GM12878 (cell line): Measurements from ENCODE around the gene MTRF1L. TPM values are rescaled to one million over a fixed set of nuclear protein-coding genes. Genes with fewer than 3 reads are reported as not detected.

Experiments
- ATAC-seq: fragments of 200-7000 bp; cut with Tn5 transposase; 3 replicates; pipeline ENCODE4 v1.9.1; 2020; ENCODE audit warnings: mild to moderate bottlenecking, moderate library complexity
- BruUV-seq: library from RNA; stranded (reverse); fragments of 400-500 nt; replicated peaks from 2 replicates; lab custom pipeline; 2021; lab: Mats Ljungman, UMichigan
- CTCF ChIA-PET: fragments of 300-600 bp; sonication (Branson Sonifier 250); formaldehyde crosslinking; extraction: SDS; loops from one replicate; lab custom pipeline; 2021; ENCODE audit warnings: inconsistent platforms; lab: Yijun Ruan, JAX
- POLR2A ChIA-PET: fragments of 350-600 bp; formaldehyde crosslinking; extraction: SDS; loops from one replicate; lab custom pipeline; 2021; ENCODE audit warnings: inconsistent platforms; lab: Charles Lee
- RAD21 ChIA-PET: fragments of 300-600 bp; sonication (Branson Sonifier 250); formaldehyde crosslinking; loops from one replicate; lab custom pipeline; 2023; ENCODE audit warnings: antibody characterized with exemption; ENCODE audit not compliant: unreplicated experiment; lab: Charles Lee
- SMC1A ChIA-PET: fragments of 300-600 bp; sonication (Branson Sonifier 250); formaldehyde crosslinking; loops from one replicate; lab custom pipeline; 2023; ENCODE audit not compliant: unreplicated experiment, uncharacterized antibody; lab: Charles Lee
- DNase-seq: peaks from one replicate; pipeline ENCODE4 v3.0.0-alpha.2; 2011; ENCODE audit warnings: low read depth, low spot score
- FAIRE-seq: peaks from 3 replicates; lab custom pipeline; 2011; peaks lifted over from hg19 to GRCh38; lab: Jason Lieb, UNC
- H2AFZ ChIP-seq: 2 replicates; pipeline ENCODE4 v1.6.0; 2011; ENCODE audit warnings: low read depth, low read length, control low read depth; ENCODE audit not compliant: control insufficient read depth
- H3K27ac ChIP-seq: 2 replicates; pipeline ENCODE4 v1.5.1; 2011; ENCODE audit warnings: control low read depth; ENCODE audit not compliant: control insufficient read depth, insufficient read depth
- H3K27me3 ChIP-seq, 2 experiments: replicated peaks in 1 of 2; 2 replicates each; pipeline versions ENCODE4 v1.6.0 to v1.6.1; 2011; ENCODE audit warnings: low read length in 1 of 2; ENCODE audit not compliant: control insufficient read depth in 2 of 2, insufficient read depth in 2 of 2
- H3K36me3 ChIP-seq, 2 experiments: 2 replicates each; pipeline ENCODE4 v1.5.1; 2011; ENCODE audit warnings: low read length in 1 of 2; ENCODE audit not compliant: control insufficient read depth in 2 of 2, insufficient read depth in 2 of 2
- H3K4me1 ChIP-seq: 2 replicates; pipeline ENCODE4 v1.6.1; 2011; ENCODE audit warnings: mild to moderate bottlenecking, low read length, moderate library complexity, mixed read lengths; ENCODE audit not compliant: control insufficient read depth, insufficient read depth
- H3K4me2 ChIP-seq: 2 replicates; pipeline ENCODE4 v1.6.0; 2011; ENCODE audit warnings: control low read depth; ENCODE audit not compliant: control insufficient read depth, insufficient read depth
- H3K4me3 ChIP-seq: fragments of 200-600 bp; sonication (generic); 2 replicates; pipeline ENCODE4 v1.5.1; 2016
- H3K79me2 ChIP-seq: 2 replicates; pipeline ENCODE4 v1.6.0; 2011; ENCODE audit warnings: low read length; ENCODE audit not compliant: control insufficient read depth, insufficient read depth
- H3K9ac ChIP-seq: 2 replicates; pipeline ENCODE4 v1.8.0; 2011; ENCODE audit warnings: low read length, control low read depth, mixed read lengths; ENCODE audit not compliant: control insufficient read depth, insufficient read depth
- H3K9me3 ChIP-seq: replicated peaks from 3 replicates; pipeline ENCODE4 v1.5.1; 2011; ENCODE audit warnings: mild to moderate bottlenecking, low read length; ENCODE audit not compliant: control insufficient read depth, insufficient read depth
- H4K20me1 ChIP-seq: 2 replicates; pipeline ENCODE4 v1.6.0; 2011; ENCODE audit not compliant: control insufficient read depth, insufficient read depth
- KAT2A ChIP-seq: conservative IDR thresholded peaks from 2 replicates; pipeline ENCODE4 v1.6.1; 2011; ENCODE audit warnings: low read depth, low read length; ENCODE audit not compliant: control insufficient read depth
- SP1 ChIP-seq: IDR thresholded peaks from one replicate; pipeline ENCODE4 v1.6.1; 2011; ENCODE audit warnings: low read depth, low read length
- SREBF1 ChIP-seq: IDR thresholded peaks from 2 replicates; pipeline ENCODE4 v1.6.1; 2012; ENCODE audit warnings: mild to moderate bottlenecking, low read length
- ZBTB11 ChIP-seq: fragments of 450-650 bp; formaldehyde crosslinking; IDR thresholded peaks from 2 replicates; pipeline ENCODE4 v1.5.0; 2022; ENCODE audit warnings: mild to moderate bottlenecking, missing genetic modification characterization
- WGBS: methylation state at CpG from one replicate; pipeline ENCODE4 v1.1.6; 2016; ENCODE audit warnings: low lambda C conversion rate; ENCODE audit not compliant: insufficient replicate concordance, insufficient coverage; ENCODE audit errors: missing lambda C conversion rate; 5-methylcytosine and 5-hydroxymethylcytosine counted together
- in situ Hi-C: fragments of 300-500 bp; cut with MboI; formaldehyde crosslinking; loops from 9 replicates; pipeline ENCODE4 v1.14.3; 2018; ENCODE audit warnings: mixed read lengths
- intact Hi-C: fragments of 100-400 bp; cut with micrococcal nuclease; formaldehyde crosslinking; loops from one replicate; pipeline ENCODE4 v1.14.2; 2022; ENCODE audit not compliant: unreplicated experiment
- polyA plus RNA-seq, 11 experiments: library from polyadenylated mRNA; depleted of rRNA in 4 of 11; unstranded in 6 of 11; stranded (reverse) in 5 of 11; fragments of >200 nt; fragmentation: Nextera tagmentation in 4 of 11; fragmentation: Illumina TruSeq in 1 of 11; extraction: Ambion mirVana in 4 of 11; extraction: Trizol in 1 of 11; gene quantifications; 1 replicate in 1 of 11; 2 replicates in 10 of 11; pipeline versions ENCODE4 v1.2.1 to v1.2.3, GENCODE V29; 2011 to 2016; ENCODE audit warnings: inconsistent platforms in 2 of 11, missing spikeins in 2 of 11, low read depth in 1 of 11
- total RNA-seq, 4 experiments: library from RNA; depleted of rRNA in 3 of 4; stranded (reverse); fragments of >200 nt in 3 of 4; fragmentation: Illumina TruSeq in 1 of 4; extraction: Trizol in 1 of 4; gene quantifications; 2 replicates each; pipeline versions ENCODE4 v1.2.1 to v1.2.3, GENCODE V29; 2013 to 2021

Gene MTRF1L
- total and polyA plus RNA-seq, 10 of the 15 experiments (the other 5 are each of a cell fraction or from before 2014, with no cell fraction given), result 5.1 to 21.6 (median 16.1) TPM

GRCh38 chr6:153038378-153039057, 36.0 kb upstream of the MTRF1L start:
- no TSS peak for BruUV-seq
- Histone ChIP-seq H3K4me2 (no peak overlapping the region), H3K9ac (no peak overlapping the region), H3K36me3 (no peaks in the 10 kb centered on the region), H2AFZ (no peak overlapping the region), H4K20me1 (no peaks in the 10 kb centered on the region), H3K27ac (no peak overlapping the region), H3K79me2 (no peaks in the 10 kb centered on the region), H3K27me3 (no peaks in the 10 kb centered on the region), H3K4me1 (no peaks in the 10 kb centered on the region), H3K4me3 (no peak overlapping the region), H3K9me3 (no peaks in the 10 kb centered on the region)
- ChIA-PET RAD21 (no interaction called here), POLR2A (no interaction called here), CTCF (interaction anchor here (0.9 to 2.0 kb wide), 3 partner anchors 8 to 274 kb away, joined by 3 to 8 read pairs (median 5); no protein-coding TSS in a partner anchor), SMC1A (interaction anchor here (1.4 kb wide), 1 partner anchor 69 kb away, joined by 4 read pairs; no protein-coding TSS in a partner anchor)
- intact Hi-C loops (loop anchor here (10.0 kb wide), 2 partner anchors 196 to 906 kb away; no protein-coding TSS in a partner anchor), in situ Hi-C loops (loop anchor here (10.0 kb wide), 1 partner anchor 476 kb away; no protein-coding TSS in a partner anchor)
- DNase-seq (no peak), FAIRE-seq (no peak), ATAC-seq (no peak)
- TF ChIP-seq KAT2A, result no peak
- no peak for TF ChIP-seq ZBTB11 (CRISPR knock-in tag)
- no peak for TF ChIP-seq SREBF1
- TF ChIP-seq SP1, result no peak
- WGBS, result 9% methylated on average over 4 of the region's 4 CpGs
